HepG2 (cell line): ENCODE measurements around the gene CTNNBIP1. TPM values are rescaled to one million over a fixed set of nuclear protein-coding genes. Genes with fewer than 3 reads are reported as not detected.

Experiments
- CEBPG ChIP-seq: IDR thresholded peaks from 2 replicates; pipeline ENCODE4 v1.6.1; 2016
- FLYWCH1 ChIP-seq: sonication (generic); formaldehyde crosslinking; IDR thresholded peaks from 2 replicates; pipeline ENCODE4 v1.8.1; 2023; ENCODE audit warnings: mild to moderate bottlenecking, missing genetic modification reagents
- HDAC6 ChIP-seq: fragments of 200-600 bp; sonication (generic); IDR thresholded peaks from 2 replicates; pipeline ENCODE4 v1.7.0; 2017; ENCODE audit warnings: mild to moderate bottlenecking, antibody characterized with exemption, low read length, low read depth
- HOXD1 ChIP-seq: sonication (generic); formaldehyde crosslinking; IDR thresholded peaks from 2 replicates; pipeline ENCODE4 v1.5.0; 2020; ENCODE audit warnings: missing genetic modification reagents
- MTERF4 ChIP-seq: sonication (generic); formaldehyde crosslinking; IDR thresholded peaks from 2 replicates; pipeline ENCODE4 v1.8.0; 2023; ENCODE audit warnings: mild to moderate bottlenecking, missing genetic modification reagents
- MZF1 ChIP-seq: sonication (generic); formaldehyde crosslinking; IDR thresholded peaks from 2 replicates; pipeline ENCODE4 v1.8.1; 2023; ENCODE audit warnings: mild to moderate bottlenecking, missing genetic modification reagents, borderline replicate concordance
- RELA ChIP-seq: sonication (generic); formaldehyde crosslinking; IDR thresholded peaks from 2 replicates; pipeline ENCODE4 v1.4.0; 2020; ENCODE audit warnings: missing genetic modification reagents
- SCMH1 ChIP-seq: sonication (generic); formaldehyde crosslinking; IDR thresholded peaks from 2 replicates; pipeline ENCODE4 v1.9.0; 2021; ENCODE audit warnings: missing genetic modification reagents, mild to moderate bottlenecking, borderline replicate concordance
- SMARCC2 ChIP-seq: fragments of 450-650 bp; IDR thresholded peaks from 2 replicates; pipeline ENCODE4 v1.6.1; 2017; ENCODE audit warnings: antibody characterized with exemption, mild to moderate bottlenecking
- SYNCRIP ChIP-seq: fragments of 200-400 bp; formaldehyde crosslinking; IDR thresholded peaks from 2 replicates; pipeline ENCODE4 v1.6.1; 2018; ENCODE audit warnings: mild to moderate bottlenecking, low read depth, low read length; ENCODE audit not compliant: insufficient read depth
- TEAD3 ChIP-seq: optimal IDR thresholded peaks from 2 replicates; pipeline ENCODE3; 2016; ENCODE audit warnings: borderline replicate concordance
- TFAP4 ChIP-seq: sonication (generic); IDR thresholded peaks from 2 replicates; pipeline ENCODE4 v1.6.1; 2016; ENCODE audit warnings: low read depth, borderline replicate concordance
- ZFP91 ChIP-seq: sonication (generic); formaldehyde crosslinking; IDR thresholded peaks from 2 replicates; pipeline ENCODE4 v1.9.0; 2022; ENCODE audit warnings: missing genetic modification reagents, mild to moderate bottlenecking, borderline replicate concordance
- ZMYM4 ChIP-seq: sonication (generic); formaldehyde crosslinking; IDR thresholded peaks from 2 replicates; pipeline ENCODE4 v1.8.1; 2023; ENCODE audit warnings: mild to moderate bottlenecking, missing genetic modification reagents
- ZNF639 ChIP-seq: conservative IDR thresholded peaks from 2 replicates; pipeline ENCODE4 v1.6.1; 2018; ENCODE audit warnings: missing genetic modification reagents
- ZNF720 ChIP-seq: sonication (generic); formaldehyde crosslinking; IDR thresholded peaks from 2 replicates; pipeline ENCODE4 v1.4.0; 2020; ENCODE audit warnings: missing genetic modification reagents
- ZNF777 ChIP-seq: sonication (generic); formaldehyde crosslinking; IDR thresholded peaks from 2 replicates; pipeline ENCODE4 v1.4.0; 2020; ENCODE audit warnings: missing genetic modification reagents
- ZNF839 ChIP-seq: sonication (generic); formaldehyde crosslinking; IDR thresholded peaks from 2 replicates; pipeline ENCODE4 v1.4.0; 2020; ENCODE audit warnings: missing genetic modification reagents, mild to moderate bottlenecking, borderline replicate concordance
- polyA plus RNA-seq, 8 experiments: library from polyadenylated mRNA; depleted of rRNA in 3 of 8; stranded (reverse) in 7 of 8; unstranded in 1 of 8; fragments of >200 nt; fragmentation: Illumina TruSeq in 4 of 8; extraction: Trizol in 4 of 8; gene quantifications; 2 replicates each; pipeline versions ENCODE4 v1.2.1 to v1.2.3, GENCODE V29; 2011 to 2016; ENCODE audit warnings: low read depth in 4 of 8, missing spikeins in 1 of 8, mixed read lengths in 1 of 8; ENCODE audit not compliant: insufficient read depth in 1 of 8
- total RNA-seq, 5 experiments: library from RNA; depleted of rRNA; stranded (reverse); fragments of >200 nt; fragmentation: Illumina TruSeq; extraction: Trizol; gene quantifications; 2 replicates each; pipeline ENCODE4 v1.2.3, GENCODE V29; 2016; ENCODE audit warnings: low read depth in 1 of 5
- TF ChIP-seq, protein P1 (sequence below): sonication (generic); formaldehyde crosslinking; IDR thresholded peaks from 2 replicates; pipeline ENCODE4 v1.4.0; 2020; ENCODE audit warnings: missing genetic modification reagents
- TF ChIP-seq, protein P2 (sequence below): sonication (generic); formaldehyde crosslinking; IDR thresholded peaks from 2 replicates; pipeline ENCODE4; 2020; ENCODE audit warnings: missing genetic modification reagents, mild to moderate bottlenecking, borderline replicate concordance

CTNNBIP1 gene
- total and polyA plus RNA-seq, 2 of the 13 experiments (the other 11 are each of a cell fraction or from before 2014, with no cell fraction given), result 71.7 to 83.0 TPM

GRCh38 chr1:9929431-9930385 lies 19.6 kb upstream of the CTNNBIP1 start (continued):
- TF ChIP-seq HDAC6 (no peak), ZNF639 (CRISPR knock-in tag) (no peak), MTERF4 (CRISPR knock-in tag) (no peak), ZNF839 (CRISPR knock-in tag) (no peak), SMARCC2 (no peak), CEBPG (CRISPR knock-in tag) (peak; percentile 88), TFAP4 (peak; percentile 97), MZF1 (CRISPR knock-in tag) (no peak), ZNF777 (CRISPR knock-in tag) (no peak), TEAD3 (peak; percentile 87), HOXD1 (CRISPR knock-in tag) (no peak), RELA (no peak), FLYWCH1 (CRISPR knock-in tag) (no peak), SYNCRIP (no peak), ZFP91 (no peak), SCMH1 (CRISPR knock-in tag) (no peak), ZNF720 (CRISPR knock-in tag) (no peak), ZMYM4 (CRISPR knock-in tag) (peak; percentile 40; the same call in 1 of the 2 replicates)
- TF ChIP-seq, protein P1, sequence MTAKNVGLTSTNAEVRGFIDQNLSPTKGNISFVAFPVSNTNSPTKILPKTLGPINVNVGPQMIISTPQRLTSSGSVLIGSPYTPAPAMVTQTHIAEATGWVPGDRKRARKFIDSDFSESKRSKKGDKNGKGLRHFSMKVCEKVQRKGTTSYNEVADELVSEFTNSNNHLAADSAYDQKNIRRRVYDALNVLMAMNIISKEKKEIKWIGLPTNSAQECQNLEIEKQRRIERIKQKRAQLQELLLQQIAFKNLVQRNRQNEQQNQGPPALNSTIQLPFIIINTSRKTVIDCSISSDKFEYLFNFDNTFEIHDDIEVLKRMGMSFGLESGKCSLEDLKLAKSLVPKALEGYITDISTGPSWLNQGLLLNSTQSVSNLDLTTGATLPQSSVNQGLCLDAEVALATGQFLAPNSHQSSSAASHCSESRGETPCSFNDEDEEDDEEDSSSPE (CRISPR knock-in tag), result peak; percentile 51
- TF ChIP-seq, protein P2, sequence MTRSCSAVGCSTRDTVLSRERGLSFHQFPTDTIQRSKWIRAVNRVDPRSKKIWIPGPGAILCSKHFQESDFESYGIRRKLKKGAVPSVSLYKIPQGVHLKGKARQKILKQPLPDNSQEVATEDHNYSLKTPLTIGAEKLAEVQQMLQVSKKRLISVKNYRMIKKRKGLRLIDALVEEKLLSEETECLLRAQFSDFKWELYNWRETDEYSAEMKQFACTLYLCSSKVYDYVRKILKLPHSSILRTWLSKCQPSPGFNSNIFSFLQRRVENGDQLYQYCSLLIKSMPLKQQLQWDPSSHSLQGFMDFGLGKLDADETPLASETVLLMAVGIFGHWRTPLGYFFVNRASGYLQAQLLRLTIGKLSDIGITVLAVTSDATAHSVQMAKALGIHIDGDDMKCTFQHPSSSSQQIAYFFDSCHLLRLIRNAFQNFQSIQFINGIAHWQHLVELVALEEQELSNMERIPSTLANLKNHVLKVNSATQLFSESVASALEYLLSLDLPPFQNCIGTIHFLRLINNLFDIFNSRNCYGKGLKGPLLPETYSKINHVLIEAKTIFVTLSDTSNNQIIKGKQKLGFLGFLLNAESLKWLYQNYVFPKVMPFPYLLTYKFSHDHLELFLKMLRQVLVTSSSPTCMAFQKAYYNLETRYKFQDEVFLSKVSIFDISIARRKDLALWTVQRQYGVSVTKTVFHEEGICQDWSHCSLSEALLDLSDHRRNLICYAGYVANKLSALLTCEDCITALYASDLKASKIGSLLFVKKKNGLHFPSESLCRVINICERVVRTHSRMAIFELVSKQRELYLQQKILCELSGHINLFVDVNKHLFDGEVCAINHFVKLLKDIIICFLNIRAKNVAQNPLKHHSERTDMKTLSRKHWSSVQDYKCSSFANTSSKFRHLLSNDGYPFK (CRISPR knock-in tag), result no peak
